Mesendoderm (in vitro differentiated cells): ENCODE data around the gene SEL1L3.
A peak's percentile ranks its signal among the peaks of the same experiment; 100 is the strongest.

ENCODE experiments used
- DNase-seq: peaks from one replicate; pipeline ENCODE4 v3.0.0; 2013
- H2AK5ac ChIP-seq: 2 replicates; pipeline ENCODE4 v1.6.1; 2013; ENCODE audit warnings: low read length, inconsistent platforms
- H2BK120ac ChIP-seq: 2 replicates; pipeline ENCODE4 v1.6.1; 2013; ENCODE audit warnings: low read depth, mild to moderate bottlenecking, low read length, moderate library complexity, mixed read lengths
- H2BK15ac ChIP-seq: replicated peaks from 2 replicates; pipeline ENCODE4 v1.6.1; 2013; ENCODE audit warnings: low read depth, mild to moderate bottlenecking, moderate library complexity
- H2BK5ac ChIP-seq: 2 replicates; pipeline ENCODE4 v1.6.1; 2013; ENCODE audit warnings: low read length, inconsistent platforms
- H3K18ac ChIP-seq: 2 replicates; pipeline ENCODE4 v1.6.1; 2013; ENCODE audit warnings: mild to moderate bottlenecking, low read length, mixed read lengths
- H3K23ac ChIP-seq: one replicate; pipeline ENCODE4 v1.6.1; 2013; ENCODE audit warnings: low read length
- H3K27ac ChIP-seq: 2 replicates; pipeline ENCODE4 v1.5.1; 2013; ENCODE audit warnings: low read depth, mild to moderate bottlenecking, inconsistent platforms, low read length, moderate library complexity
- H3K27me3 ChIP-seq: 2 replicates; pipeline ENCODE4 v1.6.1; 2013; ENCODE audit warnings: low read length, control low read depth, mild to moderate bottlenecking, inconsistent platforms; ENCODE audit not compliant: insufficient read depth, poor library complexity
- H3K36me3 ChIP-seq: 2 replicates; pipeline ENCODE4 v1.6.1; 2013; ENCODE audit warnings: low read length, inconsistent platforms; ENCODE audit not compliant: control insufficient read depth, insufficient read depth
- H3K4ac ChIP-seq: one replicate; pipeline ENCODE4 v1.6.1; 2013; ENCODE audit warnings: low read depth, mild to moderate bottlenecking, low read length, moderate library complexity
- H3K4me1 ChIP-seq: 2 replicates; pipeline ENCODE4 v1.6.1; 2013; ENCODE audit warnings: low read depth, low read length, inconsistent platforms; ENCODE audit not compliant: control insufficient read depth
- H3K4me2 ChIP-seq: 2 replicates; pipeline ENCODE4 v1.6.1; 2013; ENCODE audit warnings: low read length
- H3K4me3 ChIP-seq: 2 replicates; pipeline ENCODE4 v1.5.1; 2013; ENCODE audit warnings: mild to moderate bottlenecking, low read length
- H3K56ac ChIP-seq: one replicate; pipeline ENCODE4 v1.6.1; 2013; ENCODE audit warnings: low read length
- H3K79me1 ChIP-seq: 2 replicates; pipeline ENCODE4 v1.6.1; 2013; ENCODE audit warnings: low read length, inconsistent platforms
- H3K79me2 ChIP-seq: 2 replicates; pipeline ENCODE4 v1.6.1; 2013; ENCODE audit warnings: mild to moderate bottlenecking, low read length; ENCODE audit not compliant: control insufficient read depth, insufficient read depth
- H3K9ac ChIP-seq: 2 replicates; pipeline ENCODE4 v1.6.1; 2013; ENCODE audit warnings: low read length, inconsistent platforms
- H4K5ac ChIP-seq: one replicate; pipeline ENCODE4 v1.6.1; 2013; ENCODE audit warnings: low read length
- H4K8ac ChIP-seq: one replicate; pipeline ENCODE4 v1.6.1; 2013; ENCODE audit warnings: low read depth, mild to moderate bottlenecking, control low read depth, low read length, moderate library complexity
- WGBS: extraction: QIAGEN DNeasy Blood & Tissue Kit; methylation state at CpG from one replicate; pipeline ENCODE4 v1.1.7; 2013; ENCODE audit warnings: low lambda C conversion rate, missing lambda C conversion rate; ENCODE audit not compliant: insufficient coverage; ENCODE audit errors: extremely low coverage; 5-methylcytosine and 5-hydroxymethylcytosine counted together

The SEL1L3 gene

GRCh38 chr4:25713812-25714211 is 149.0 kb downstream of the SEL1L3 start:
- no peak overlapping the region for H2BK120ac ChIP-seq
- DNase-seq: no peak

GRCh38 chr4:25712611-25713010 is 150.2 kb downstream of the SEL1L3 start:
- no peak overlapping the region for H2BK5ac ChIP-seq
- H3K79me2 ChIP-seq: no peaks in the 10 kb centered on the region
- H3K4me2 ChIP-seq: no peak overlapping the region
- H3K4ac ChIP-seq: no peak overlapping the region
- no peak overlapping the region for H3K56ac ChIP-seq
- H3K27ac ChIP-seq: no peak overlapping the region
- no peak overlapping the region for H3K4me3 ChIP-seq
- no peak overlapping the region for H3K9ac ChIP-seq
- H2BK15ac ChIP-seq: no peak overlapping the region
- no peaks in the 10 kb centered on the region for H3K36me3 ChIP-seq
- no peak overlapping the region for H4K5ac ChIP-seq
- DNase-seq: no peak
- no peak overlapping the region for H2BK120ac ChIP-seq
- H4K8ac ChIP-seq: no peak overlapping the region
- WGBS: no CpG with 5 or more reads among the region's 2 CpGs
- no peak overlapping the region for H2AK5ac ChIP-seq
- no peak overlapping the region for H3K18ac ChIP-seq
- H3K79me1 ChIP-seq: no peaks in the 10 kb centered on the region
- no peaks in the 10 kb centered on the region for H3K4me1 ChIP-seq
- H3K27me3 ChIP-seq: no peaks in the 10 kb centered on the region
- no peak overlapping the region for H3K23ac ChIP-seq

More at GRCh38 chr4:25713812-25714211, 149.0 kb downstream of the SEL1L3 start:
- no peaks in the 10 kb centered on the region for H3K4me1 ChIP-seq
- no peak overlapping the region for H3K56ac ChIP-seq
- no peak overlapping the region for H2AK5ac ChIP-seq
- no peak overlapping the region for H4K5ac ChIP-seq
- no peak overlapping the region for H2BK5ac ChIP-seq
- no peak overlapping the region for H3K9ac ChIP-seq
- no peak overlapping the region for H3K4ac ChIP-seq
- no peak overlapping the region for H3K4me2 ChIP-seq
- no peaks in the 10 kb centered on the region for H3K79me1 ChIP-seq
- H3K79me2 ChIP-seq: no peaks in the 10 kb centered on the region
- H3K27ac ChIP-seq: no peak overlapping the region
- H3K4me3 ChIP-seq: no peak overlapping the region
- no peak overlapping the region for H3K18ac ChIP-seq
- no peak overlapping the region for H3K23ac ChIP-seq
- H4K8ac ChIP-seq: no peak overlapping the region
- H3K27me3 ChIP-seq: no peaks in the 10 kb centered on the region
- WGBS: no CpG with 5 or more reads among the region's 4 CpGs
- H2BK15ac ChIP-seq: no peak overlapping the region
- no peaks in the 10 kb centered on the region for H3K36me3 ChIP-seq

- no peak overlapping the region for H3K9ac ChIP-seq
- H3K79me2 ChIP-seq: no peaks in the 10 kb centered on the region
- no peaks in the 10 kb centered on the region for H3K4me1 ChIP-seq
- no peak overlapping the region for H3K4me3 ChIP-seq
- H3K4me2 ChIP-seq: no peak overlapping the region
- H3K56ac ChIP-seq: no peak overlapping the region
- no peak overlapping the region for H2BK15ac ChIP-seq
- H3K4ac ChIP-seq: no peak overlapping the region
- WGBS: no CpG with 5 or more reads among the region's 3 CpGs
- no peaks in the 10 kb centered on the region for H3K79me1 ChIP-seq
- no peak overlapping the region for H2BK120ac ChIP-seq
- H4K8ac ChIP-seq: no peak overlapping the region
- no peak overlapping the region for H3K27ac ChIP-seq
- H3K23ac ChIP-seq: no peak overlapping the region
- H2BK5ac ChIP-seq: no peak overlapping the region
- no peaks in the 10 kb centered on the region for H3K36me3 ChIP-seq
- no peak overlapping the region for H4K5ac ChIP-seq
- H3K18ac ChIP-seq: no peak overlapping the region
- H3K27me3 ChIP-seq: no peaks in the 10 kb centered on the region
- H2AK5ac ChIP-seq: no peak overlapping the region
- DNase-seq: peak; percentile 22
These were observed 152.2 kb downstream of the SEL1L3 start for GRCh38 chr4:25710637-25711036.

- Histone ChIP-seq H2AK5ac (no peak overlapping the region), H2BK120ac (no peak overlapping the region), H3K27ac (no peak overlapping the region), H3K79me2 (no peaks in the 10 kb centered on the region), H4K5ac (no peak overlapping the region), H4K8ac (no peak overlapping the region), H3K27me3 (no peaks in the 10 kb centered on the region), H3K79me1 (no peaks in the 10 kb centered on the region), H2BK15ac (no peak overlapping the region), H2BK5ac (no peak overlapping the region), H3K23ac (no peak overlapping the region), H3K4me1 (no peaks in the 10 kb centered on the region), H3K4me2 (no peak overlapping the region), H3K4me3 (no peak overlapping the region), H3K36me3 (no peaks in the 10 kb centered on the region), H3K4ac (no peak overlapping the region), H3K9ac (no peak overlapping the region), H3K56ac (no peak overlapping the region), H3K18ac (no peak overlapping the region)
- no CpG with 5 or more reads among the region's 2 CpGs for whole genome bisulfite sequencing
- DNase-seq: no peak
These were observed 158.3 kb downstream of the SEL1L3 start for GRCh38 chr4:25704516-25704915.

GRCh38 chr4:25703731-25704388 is 158.9 kb downstream of the SEL1L3 start:
- Histone ChIP-seq H2BK15ac (no peak overlapping the region), H3K36me3 (no peaks in the 10 kb centered on the region), H2BK5ac (no peak overlapping the region), H3K9ac (no peak overlapping the region), H3K4me2 (no peak overlapping the region), H4K8ac (no peak overlapping the region), H3K4me1 (no peaks in the 10 kb centered on the region), H3K4ac (no peak overlapping the region), H3K23ac (no peak overlapping the region), H3K79me1 (no peaks in the 10 kb centered on the region), H3K27me3 (no peaks in the 10 kb centered on the region), H3K27ac (no peak overlapping the region), H3K4me3 (no peak overlapping the region), H3K56ac (no peak overlapping the region), H3K18ac (no peak overlapping the region), H4K5ac (no peak overlapping the region), H3K79me2 (no peaks in the 10 kb centered on the region), H2AK5ac (no peak overlapping the region), H2BK120ac (no peak overlapping the region)
- no peak for DNase-seq
- no CpG with 5 or more reads among the region's 3 CpGs for WGBS

GRCh38 chr4:25702848-25703247 is 159.9 kb downstream of the SEL1L3 start:
- H3K27ac ChIP-seq: no peak overlapping the region
- no peaks in the 10 kb centered on the region for H3K79me2 ChIP-seq
- H3K56ac ChIP-seq: no peak overlapping the region
- H4K8ac ChIP-seq: no peak overlapping the region
- no peak overlapping the region for H2BK5ac ChIP-seq
- no peak overlapping the region for H3K4me3 ChIP-seq
- no peaks in the 10 kb centered on the region for H3K36me3 ChIP-seq
- no peak overlapping the region for H4K5ac ChIP-seq
- H3K9ac ChIP-seq: no peak overlapping the region
- H2AK5ac ChIP-seq: no peak overlapping the region
- no peak overlapping the region for H3K4me2 ChIP-seq
- DNase-seq: peak; percentile 29
- H2BK120ac ChIP-seq: no peak overlapping the region
- no peaks in the 10 kb centered on the region for H3K79me1 ChIP-seq
- H3K18ac ChIP-seq: no peak overlapping the region
- H3K4ac ChIP-seq: no peak overlapping the region
- no CpG with 5 or more reads among the region's 5 CpGs for WGBS
- no peak overlapping the region for H3K23ac ChIP-seq
- H2BK15ac ChIP-seq: no peak overlapping the region
- H3K4me1 ChIP-seq: no peaks in the 10 kb centered on the region
- H3K27me3 ChIP-seq: no peaks in the 10 kb centered on the region
